HCT116 (cell line): ENCODE results near the gene POFUT2.

Source experiments
- CEBPB ChIP-seq: IDR thresholded peaks from 2 replicates; pipeline ENCODE4 v1.6.1; 2012; ENCODE audit warnings: low read depth
- CTCF ChIP-seq, 3 experiments: fragments of 200-600 bp in 1 of 3; sonication (generic) in 1 of 3; IDR thresholded peaks in 2 of 3; conservative IDR thresholded peaks in 1 of 3; 2 replicates each; pipeline ENCODE4 v1.5.1; 2012 to 2017; ENCODE audit warnings: low read depth in 2 of 3, low read length in 2 of 3, antibody characterized with exemption in 1 of 3, borderline replicate concordance in 1 of 3, control low read depth in 1 of 3, mild to moderate bottlenecking in 1 of 3, mixed read lengths in 1 of 3, mixed run types in 1 of 3, moderate library complexity in 1 of 3; ENCODE audit not compliant: insufficient read depth in 1 of 3
- EGR1 ChIP-seq: IDR thresholded peaks from 2 replicates; pipeline ENCODE4 v1.6.1; 2012; ENCODE audit warnings: low read depth
- EZH2 ChIP-seq: fragments of 200-600 bp; sonication (generic); IDR thresholded peaks from 2 replicates; pipeline ENCODE4 v1.6.1; 2017; ENCODE audit warnings: antibody characterized with exemption, mixed run types
- JUND ChIP-seq: IDR thresholded peaks from 2 replicates; pipeline ENCODE4 v1.6.1; 2012
- MAX ChIP-seq: IDR thresholded peaks from 2 replicates; pipeline ENCODE4 v1.6.1; 2012
- POLR2A ChIP-seq: IDR thresholded peaks from 2 replicates; pipeline ENCODE4 v1.7.0; 2011; ENCODE audit warnings: borderline replicate concordance; ENCODE audit not compliant: insufficient read depth, insufficient read length; ENCODE audit errors: extremely low read depth
- POLR2AphosphoS5 ChIP-seq: IDR thresholded peaks from 2 replicates; pipeline ENCODE4 v1.6.1; 2011; ENCODE audit warnings: mild to moderate bottlenecking, low read depth, low read length, moderate library complexity
- RAD21 ChIP-seq: IDR thresholded peaks from 2 replicates; pipeline ENCODE4 v1.6.1; 2012; ENCODE audit warnings: low read depth, mild to moderate bottlenecking
- REST ChIP-seq: IDR thresholded peaks from 2 replicates; pipeline ENCODE4 v1.6.1; 2012; ENCODE audit warnings: low read depth
- SIN3A ChIP-seq: IDR thresholded peaks from 2 replicates; pipeline ENCODE4 v1.6.1; 2012; ENCODE audit warnings: low read depth
- SP1 ChIP-seq: IDR thresholded peaks from 2 replicates; pipeline ENCODE4 v1.6.1; 2012; ENCODE audit warnings: low read depth
- ZBTB33 ChIP-seq: IDR thresholded peaks from 2 replicates; pipeline ENCODE4 v1.6.1; 2011; ENCODE audit warnings: mild to moderate bottlenecking, low read length, moderate library complexity; ENCODE audit not compliant: insufficient replicate concordance; ENCODE audit errors: extremely low read depth

- no peak for TF ChIP-seq SP1
- TF ChIP-seq MAX, result no peak
- TF ChIP-seq EZH2, result no peak
- TF ChIP-seq CTCF (IDR thresholded peaks at IDR 0.05 in 2 of 3, conservative IDR thresholded peaks at IDR 0.05 in 1 of 3; ENCODE audit: borderline replicate concordance in 1 of 3, insufficient read depth in 1 of 3, low read depth in 2 of 3, low read length in 2 of 3), result no peak
- no peak for TF ChIP-seq POLR2A
- no peak for TF ChIP-seq RAD21
- no peak for TF ChIP-seq REST
- TF ChIP-seq POLR2AphosphoS5, result no peak
- no peak for TF ChIP-seq ZBTB33
- no peak for TF ChIP-seq SIN3A
- no peak for TF ChIP-seq CEBPB
- TF ChIP-seq EGR1, result no peak
- no peak for TF ChIP-seq JUND
Observed at GRCh38 chr21:45294509-45295291, 7.0 kb upstream of the POFUT2 start.
